GM10266 (cell line): ENCODE results near the gene PTPRM.

Experiments
- DNase-seq: peaks from one replicate; pipeline ENCODE4 v3.0.0; 2012; ENCODE audit errors: extremely low spot score
- TF ChIP-seq, protein P1 (sequence below): IDR thresholded peaks from 2 replicates; pipeline ENCODE4 v1.5.1; 2012; ENCODE audit warnings: mild to moderate bottlenecking, low read depth; ENCODE audit not compliant: control insufficient read depth, insufficient read depth; ENCODE audit errors: missing control alignments

PTPRM gene

DNA sequence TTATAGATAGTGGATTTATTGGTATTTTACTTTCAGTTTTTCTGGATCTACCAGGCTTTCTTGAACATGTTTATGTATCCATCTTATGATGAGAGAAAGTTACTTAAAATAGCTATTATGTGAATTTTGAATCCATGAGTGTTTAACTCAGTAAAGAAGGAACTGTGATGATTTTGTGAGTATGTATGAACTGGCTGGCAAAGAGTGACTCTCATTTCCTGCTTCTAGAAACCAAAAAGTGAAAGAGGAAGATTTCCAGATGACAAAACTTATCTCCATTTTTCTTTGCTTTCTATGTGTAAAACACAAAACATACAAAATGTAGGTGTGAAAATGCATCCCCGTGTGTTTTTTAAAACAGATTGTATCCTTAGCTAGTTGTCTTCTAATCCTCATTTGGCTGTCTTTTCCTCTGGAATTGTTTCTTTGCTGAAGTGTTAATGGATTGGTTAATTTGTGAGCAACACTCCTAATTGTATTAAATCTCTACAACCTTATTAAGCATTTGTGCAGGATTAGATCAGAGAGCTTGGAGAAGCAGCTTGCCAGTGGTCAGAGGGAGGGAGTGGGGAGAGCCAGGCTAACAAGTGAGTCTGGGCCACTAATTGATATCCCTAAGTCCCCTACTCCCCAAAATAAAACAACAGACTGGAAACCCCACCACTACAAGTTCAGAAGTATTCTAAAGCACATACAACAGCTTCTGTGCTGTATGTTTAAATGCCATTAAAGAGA, 23.9 kb downstream of the PTPRM start:
- TF ChIP-seq, protein P1, sequence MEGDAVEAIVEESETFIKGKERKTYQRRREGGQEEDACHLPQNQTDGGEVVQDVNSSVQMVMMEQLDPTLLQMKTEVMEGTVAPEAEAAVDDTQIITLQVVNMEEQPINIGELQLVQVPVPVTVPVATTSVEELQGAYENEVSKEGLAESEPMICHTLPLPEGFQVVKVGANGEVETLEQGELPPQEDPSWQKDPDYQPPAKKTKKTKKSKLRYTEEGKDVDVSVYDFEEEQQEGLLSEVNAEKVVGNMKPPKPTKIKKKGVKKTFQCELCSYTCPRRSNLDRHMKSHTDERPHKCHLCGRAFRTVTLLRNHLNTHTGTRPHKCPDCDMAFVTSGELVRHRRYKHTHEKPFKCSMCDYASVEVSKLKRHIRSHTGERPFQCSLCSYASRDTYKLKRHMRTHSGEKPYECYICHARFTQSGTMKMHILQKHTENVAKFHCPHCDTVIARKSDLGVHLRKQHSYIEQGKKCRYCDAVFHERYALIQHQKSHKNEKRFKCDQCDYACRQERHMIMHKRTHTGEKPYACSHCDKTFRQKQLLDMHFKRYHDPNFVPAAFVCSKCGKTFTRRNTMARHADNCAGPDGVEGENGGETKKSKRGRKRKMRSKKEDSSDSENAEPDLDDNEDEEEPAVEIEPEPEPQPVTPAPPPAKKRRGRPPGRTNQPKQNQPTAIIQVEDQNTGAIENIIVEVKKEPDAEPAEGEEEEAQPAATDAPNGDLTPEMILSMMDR: no peak
- DNase-seq: no peak

DNA sequence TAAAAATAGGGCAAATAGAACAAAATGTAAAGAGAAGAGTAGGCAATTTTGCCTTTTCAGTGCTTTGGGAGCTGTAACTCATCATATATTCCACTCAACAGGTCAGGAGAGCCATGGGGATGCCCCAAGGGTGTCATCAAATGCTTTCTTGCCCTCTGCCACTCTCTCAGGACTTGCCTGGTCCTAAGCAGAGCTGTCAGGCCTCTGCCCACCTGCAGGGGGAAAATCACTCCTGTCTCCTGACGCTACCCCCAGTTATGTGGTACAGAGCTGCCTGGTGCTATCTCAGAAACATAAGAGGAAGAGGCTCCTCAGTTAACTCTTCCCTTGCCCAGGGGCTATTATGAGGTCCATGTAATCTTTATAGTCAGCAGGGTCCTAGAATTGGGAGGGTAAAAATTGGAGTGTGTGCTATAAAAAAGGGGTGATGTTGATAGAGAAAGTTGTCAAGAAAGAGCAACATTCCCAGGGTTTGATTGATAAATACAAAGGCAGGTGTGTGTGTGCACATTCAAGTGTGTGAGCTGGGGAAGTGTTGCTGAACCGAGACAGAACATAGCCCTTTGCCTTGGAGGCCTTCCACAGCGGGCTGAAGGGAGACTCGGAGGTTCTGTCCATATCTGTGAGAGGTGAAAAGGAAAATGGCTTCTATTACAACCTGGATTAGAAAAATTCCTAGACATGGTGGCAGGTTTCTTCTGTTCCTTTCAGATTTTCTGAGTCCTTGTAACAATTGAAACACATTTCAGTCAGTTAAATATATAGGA, 25.4 kb downstream of the PTPRM start:
- no peak for DNase-seq
- TF ChIP-seq, protein P1: no peak

DNA sequence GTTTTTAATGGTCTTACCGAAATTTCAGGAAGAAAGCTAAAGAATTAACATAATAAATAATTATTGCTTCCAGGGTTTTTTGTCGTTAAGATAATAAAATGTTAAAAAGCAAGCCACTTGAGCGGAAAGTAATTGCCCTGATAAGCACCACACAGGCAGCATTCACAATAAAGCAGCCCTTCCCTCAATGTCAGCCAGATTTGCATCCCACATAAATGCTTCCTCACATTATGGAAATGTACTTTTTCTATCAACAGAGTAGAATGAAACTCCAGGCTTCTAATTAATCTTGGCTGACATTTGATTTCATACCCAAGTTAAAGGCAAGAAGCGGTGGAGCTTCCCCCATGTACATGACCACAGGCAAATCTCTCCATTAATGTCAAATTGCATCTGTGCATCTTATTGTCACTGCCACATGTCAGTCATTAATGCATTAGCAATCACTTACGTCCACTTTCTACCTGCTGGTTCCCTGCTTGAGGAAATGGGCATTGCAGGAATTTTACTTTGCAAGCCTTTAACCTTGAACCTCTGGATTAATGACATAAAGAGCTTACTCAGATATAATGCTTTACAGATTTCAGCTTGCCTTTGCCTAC, 26.2 kb downstream of the PTPRM start:
- DNase-seq: no peak
- TF ChIP-seq, protein P1: no peak

DNA sequence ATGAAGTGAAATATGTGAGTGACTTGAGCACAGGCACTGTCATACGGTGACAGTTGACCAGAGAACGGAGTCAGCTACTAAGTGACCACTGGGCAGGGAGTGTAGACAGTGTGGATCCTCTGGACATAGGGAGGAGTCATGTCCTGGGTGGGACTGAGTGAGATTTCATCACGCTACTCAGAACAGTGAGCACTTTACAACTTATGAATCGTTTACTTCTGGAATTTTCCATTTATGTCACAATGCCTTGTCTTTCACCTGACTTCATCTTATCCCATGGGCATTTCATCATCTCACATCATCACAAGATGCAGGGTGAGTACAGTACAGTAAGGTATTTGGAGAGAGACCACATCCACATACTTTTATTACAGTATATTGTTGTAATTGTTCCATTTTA, 29.0 kb downstream of the PTPRM start:
- TF ChIP-seq, protein P1: no peak
- DNase-seq: no peak

DNA sequence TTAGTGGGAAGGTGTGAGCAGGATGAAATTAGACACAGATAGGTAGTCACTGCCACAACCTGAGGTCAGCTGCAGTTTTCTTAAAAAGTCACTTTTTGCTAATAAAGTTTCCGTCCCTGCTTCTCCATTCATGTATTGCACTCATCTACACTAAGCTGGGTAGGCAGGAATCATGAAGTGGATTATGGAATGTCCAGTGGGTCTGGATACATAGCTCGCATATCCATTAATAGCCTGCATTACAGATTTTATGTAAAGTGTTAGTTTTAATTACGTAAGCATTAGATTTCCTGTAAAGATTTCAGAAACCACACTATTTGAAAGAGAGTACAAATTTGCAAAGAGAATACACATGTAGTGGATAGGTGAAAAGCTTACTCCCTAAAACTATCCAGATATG, 30.4 kb downstream of the PTPRM start:
- TF ChIP-seq, protein P1: no peak
- DNase-seq: no peak

DNA sequence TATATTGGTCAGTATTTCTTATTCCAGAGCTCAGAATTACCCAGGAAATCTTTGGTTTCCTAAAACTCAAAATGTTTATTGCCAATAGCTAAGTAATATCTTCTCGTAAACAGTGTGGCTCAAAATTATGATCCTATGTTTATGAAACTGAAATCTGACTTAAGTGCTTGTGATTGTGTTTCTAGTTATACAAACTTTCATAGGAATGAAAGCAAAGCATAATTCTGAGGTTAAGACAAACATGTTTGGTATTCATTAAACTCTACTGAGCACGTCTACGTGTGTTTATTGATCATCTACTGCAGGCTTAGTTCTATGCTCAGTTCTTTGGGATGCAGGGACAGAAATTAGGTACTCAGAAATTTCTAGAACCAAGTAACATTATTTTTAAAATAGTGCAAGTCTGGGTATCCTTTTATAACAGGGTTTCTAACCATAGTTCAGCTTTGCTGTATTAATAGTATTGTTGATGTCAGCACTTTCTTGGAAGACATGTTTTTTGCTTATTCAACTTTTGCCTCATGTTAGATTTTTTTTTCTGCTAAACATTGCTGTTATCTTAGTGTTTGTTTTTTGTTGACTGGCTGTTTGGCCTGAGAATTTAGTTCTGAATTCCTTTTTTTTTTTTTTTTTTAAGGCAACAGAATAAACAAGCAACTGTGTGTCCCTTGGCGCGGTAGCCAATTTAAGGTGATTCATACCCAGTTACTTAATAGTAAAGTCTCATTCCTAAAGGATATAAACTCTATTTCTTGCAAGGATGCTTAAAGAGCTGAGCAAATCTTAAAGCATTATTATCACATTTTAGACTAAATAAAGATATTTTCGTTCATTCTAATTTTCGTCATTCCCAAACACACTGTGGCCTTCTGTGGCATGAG, 31.3 kb downstream of the PTPRM start:
- TF ChIP-seq, protein P1: no peak
- no peak for DNase-seq
